Aorta (tissue), 5 donors: Measurements from ENCODE around the gene TSPAN14. TPM values are rescaled to one million over a fixed set of nuclear protein-coding genes. Genes with fewer than 3 reads are reported as not detected.

Experiments
- ATAC-seq: fragments of 200-7000 bp; cut with Tn5 transposase; one replicate; pipeline ENCODE4 v1.9.1; 2022; ENCODE audit warnings: moderate library complexity; ENCODE audit not compliant: low FRiP score
- DNase-seq, 2 donors: peaks; one replicate each; pipeline ENCODE4 v3.0.0-alpha.2; 2020
- H3K27ac ChIP-seq, 2 donors: one replicate each; pipeline ENCODE4 v1.5.1; 2013; ENCODE audit warnings: low read length in 2 of 2, mild to moderate bottlenecking in 2 of 2, moderate library complexity in 2 of 2, control low read depth in 1 of 2, inconsistent platforms in 1 of 2, low read depth in 1 of 2
- H3K27me3 ChIP-seq, 2 donors: one replicate each; pipeline ENCODE4 v1.6.1; 2013; ENCODE audit warnings: control low read depth in 1 of 2, low read length in 1 of 2, mild to moderate bottlenecking in 1 of 2, moderate library complexity in 1 of 2; ENCODE audit not compliant: insufficient read depth in 2 of 2, control insufficient read depth in 1 of 2
- H3K36me3 ChIP-seq, 2 donors: one replicate each; pipeline ENCODE4 v1.6.1; 2013; ENCODE audit warnings: control low read depth in 1 of 2, low read length in 1 of 2, mild to moderate bottlenecking in 1 of 2; ENCODE audit not compliant: insufficient read depth in 2 of 2, control insufficient read depth in 1 of 2
- H3K4me1 ChIP-seq, 2 donors: one replicate each; pipeline ENCODE4 v1.6.1; 2013; ENCODE audit warnings: low read length in 2 of 2, control low read depth in 1 of 2, mild to moderate bottlenecking in 1 of 2, moderate library complexity in 1 of 2; ENCODE audit not compliant: insufficient read depth in 2 of 2, control insufficient read depth in 1 of 2
- H3K4me3 ChIP-seq, 2 donors: one replicate each; pipeline ENCODE4 v1.5.1; 2013; ENCODE audit warnings: low read length in 2 of 2, control low read depth in 1 of 2, mild to moderate bottlenecking in 1 of 2
- H3K9me3 ChIP-seq: one replicate; pipeline ENCODE4 v1.6.1; 2013; ENCODE audit warnings: mild to moderate bottlenecking, low read length; ENCODE audit not compliant: control insufficient read depth
- WGBS, 2 donors: extraction: QIAGEN DNeasy Blood & Tissue Kit; methylation state at CpG; one replicate each; pipeline ENCODE4 v1.1.7; 2013; 5-methylcytosine and 5-hydroxymethylcytosine counted together
- intact Hi-C, 2 donors: fragments of 100-400 bp; cut with DNase I; formaldehyde crosslinking; loops; one replicate each; pipeline versions ENCODE4 v1.14.2 to v1.15.0; 2022
- polyA plus RNA-seq, 2 donors: library from polyadenylated mRNA; stranded (reverse); fragments of 200-250 nt; gene quantifications; one replicate each; pipeline ENCODE4 v1.2.3, GENCODE V29; 2013
- total RNA-seq, 2 donors: library from RNA; stranded (reverse); fragmentation: NEBNext Ultra II Directional; extraction: Animal tissue kit (Norgen Biotek cat#: 25700); gene quantifications; one replicate each; pipeline ENCODE4 v1.2.1, GENCODE V29; 2021
- donor health status: healthy with polysubstance abuse.
- donor health status: Bipolar disorder and iron deficiency.
- donor health status: DM: no; HTN: no; CAD: no.
- donor health status: DM: no; HTN: no; CAD: no.
- donor health status: DM: yes; HTN: yes; CAD: no.

Gene TSPAN14
- total and polyA plus RNA-seq, 4 donors = 12.3 to 61.5 (median 36.7) TPM

- H3K36me3 ChIP-seq = no peaks in the 10 kb centered on the region
- 93 to 95% methylated on average over 5 of the region's 5 CpGs for WGBS, 2 donors
- H3K4me3 ChIP-seq = no peak overlapping the region
- no peaks in the 10 kb centered on the region for H3K4me1 ChIP-seq
- no peaks in the 10 kb centered on the region for H3K9me3 ChIP-seq
- no peak overlapping the region for H3K27ac ChIP-seq
- no peak for ATAC-seq
- no peaks in the 10 kb centered on the region for H3K27me3 ChIP-seq
- no peak for DNase-seq
- intact Hi-C loops = no loop called here
Observed at GRCh38 chr10:80410578-80411145, 43.4 kb upstream of the TSPAN14 start.

- WGBS, 2 donors = 55 to 59% methylated on average over 2 of the region's 2 CpGs
- no peak overlapping the region for H3K27ac ChIP-seq
- no peaks in the 10 kb centered on the region for H3K27me3 ChIP-seq
- intact Hi-C loops = no loop called here
- DNase-seq = no peak
- H3K4me1 ChIP-seq = no peaks in the 10 kb centered on the region
- no peak for ATAC-seq
- no peak overlapping the region for H3K4me3 ChIP-seq
- H3K9me3 ChIP-seq = no peaks in the 10 kb centered on the region
- no peaks in the 10 kb centered on the region for H3K36me3 ChIP-seq
Observed at GRCh38 chr10:80411267-80411668, 42.8 kb upstream of the TSPAN14 start.

DNA sequence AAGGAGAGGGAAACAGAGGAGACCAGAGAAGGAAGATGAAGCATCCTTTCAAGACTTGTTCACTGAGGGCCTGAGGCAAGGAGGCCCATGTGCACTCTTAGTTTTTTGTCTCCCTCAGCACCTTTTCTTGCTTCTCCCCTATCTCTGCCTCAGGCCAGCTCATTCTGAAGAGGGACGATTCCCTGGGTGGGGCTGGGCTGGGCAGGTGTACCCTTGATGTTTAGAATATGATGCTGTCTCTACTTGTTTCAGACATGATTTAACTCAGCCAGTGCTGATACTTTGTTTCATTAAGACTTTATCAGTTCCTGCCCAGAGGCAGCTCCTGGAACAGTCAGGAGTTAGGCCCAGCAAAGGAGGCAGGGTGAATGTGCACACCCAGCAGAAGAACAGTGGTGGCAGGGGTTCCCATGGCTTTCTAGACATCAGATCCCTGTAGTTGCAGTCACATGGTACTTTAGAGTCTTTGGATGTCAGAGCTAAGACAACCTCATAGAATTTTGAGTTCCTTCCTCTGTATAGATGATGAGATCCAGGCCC, 42.4 kb upstream of the TSPAN14 start:
- 97 to 100% methylated on average over 1 of the region's 1 CpG for WGBS, 2 donors
- DNase-seq (no peak), ATAC-seq (no peak)
- H3K4me1 ChIP-seq = no peaks in the 10 kb centered on the region
- no peaks in the 10 kb centered on the region for H3K27me3 ChIP-seq
- intact Hi-C loops = no loop called here
- no peak overlapping the region for H3K4me3 ChIP-seq
- H3K27ac ChIP-seq = no peak overlapping the region
- no peaks in the 10 kb centered on the region for H3K9me3 ChIP-seq
- H3K36me3 ChIP-seq = no peaks in the 10 kb centered on the region

- H3K27me3 ChIP-seq = no peaks in the 10 kb centered on the region
- no peaks in the 10 kb centered on the region for H3K36me3 ChIP-seq
- no peak for ATAC-seq
- H3K9me3 ChIP-seq = no peaks in the 10 kb centered on the region
- H3K4me3 ChIP-seq = no peak overlapping the region
- WGBS, 2 donors = 88 to 91% methylated on average over 5 of the region's 5 CpGs
- no peak for DNase-seq
- H3K4me1 ChIP-seq = no peaks in the 10 kb centered on the region
- intact Hi-C loops = no loop called here
- no peak overlapping the region for H3K27ac ChIP-seq
Observed at GRCh38 chr10:80412486-80412885, 41.6 kb upstream of the TSPAN14 start.

- intact Hi-C loops = no loop called here
- no peak overlapping the region for H3K4me3 ChIP-seq
Observed at GRCh38 chr10:80413271-80413996, 40.7 kb upstream of the TSPAN14 start.

GRCh38 chr10:80414142-80414895, 39.8 kb upstream of the TSPAN14 start:
- DNase-seq = no peak
- no peak for ATAC-seq
- H3K36me3 ChIP-seq = no peaks in the 10 kb centered on the region
- no peak overlapping the region for H3K4me3 ChIP-seq
- 85 to 93% methylated on average over 7 of the region's 7 CpGs for WGBS, 2 donors
- H3K9me3 ChIP-seq = no peaks in the 10 kb centered on the region
- intact Hi-C loops = no loop called here
- no peaks in the 10 kb centered on the region for H3K27me3 ChIP-seq
- no peaks in the 10 kb centered on the region for H3K4me1 ChIP-seq
- H3K27ac ChIP-seq = no peak overlapping the region

More at GRCh38 chr10:80413271-80413996, 40.7 kb upstream of the TSPAN14 start:
- no peak overlapping the region for H3K27ac ChIP-seq
- no peaks in the 10 kb centered on the region for H3K4me1 ChIP-seq
- no peaks in the 10 kb centered on the region for H3K9me3 ChIP-seq
- 58 to 67% methylated on average over 12 of the region's 12 CpGs for WGBS, 2 donors
- DNase-seq (no peak), ATAC-seq (no peak)
- no peaks in the 10 kb centered on the region for H3K36me3 ChIP-seq
- H3K27me3 ChIP-seq = no peaks in the 10 kb centered on the region

DNA sequence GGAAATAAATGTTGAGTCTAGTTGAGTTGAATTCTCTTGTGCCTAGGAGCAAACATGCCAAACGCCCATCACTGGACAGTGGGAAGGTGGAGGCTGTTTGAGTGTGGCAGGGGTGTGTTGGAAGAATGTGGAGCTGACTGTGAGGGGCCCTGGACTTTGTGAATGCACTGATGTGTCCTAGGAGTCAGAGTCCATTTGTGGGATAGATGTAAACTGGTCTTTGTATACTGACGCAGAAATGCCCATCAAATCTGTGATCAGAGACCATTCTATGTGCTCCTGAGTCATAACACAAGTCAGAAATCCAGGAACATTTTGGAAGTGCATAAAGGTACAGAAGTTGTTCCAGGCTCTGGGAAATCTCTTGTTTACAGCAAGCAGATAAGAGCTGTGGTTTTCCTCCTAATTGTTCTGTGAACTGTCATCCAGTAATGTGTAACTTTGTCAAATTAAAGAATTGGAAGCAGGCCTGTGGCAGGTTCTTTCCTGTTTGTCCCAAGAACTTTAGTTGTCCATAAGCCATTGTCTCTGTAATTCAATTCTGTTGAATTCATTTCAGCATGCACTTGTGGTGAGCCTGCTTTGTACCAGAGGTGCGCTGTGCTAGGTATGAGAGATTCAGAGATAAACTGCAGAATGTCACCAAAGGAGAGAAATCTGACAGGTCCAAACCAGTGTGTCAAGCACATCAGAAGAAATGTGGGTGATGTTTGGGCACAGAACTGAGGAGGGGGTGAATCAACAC, 38.2 kb upstream of the TSPAN14 start:
- DNase-seq (no peak), ATAC-seq (no peak)
- Histone ChIP-seq H3K4me3 (no peak overlapping the region), H3K4me1 (no peaks in the 10 kb centered on the region), H3K27me3 (no peaks in the 10 kb centered on the region), H3K36me3 (no peaks in the 10 kb centered on the region), H3K9me3 (no peaks in the 10 kb centered on the region), H3K27ac (no peak overlapping the region)
- 88 to 90% methylated on average over 3 of the region's 3 CpGs for WGBS, 2 donors
- intact Hi-C loops = no loop called here

- Histone ChIP-seq H3K36me3 (no peaks in the 10 kb centered on the region), H3K27me3 (no peaks in the 10 kb centered on the region), H3K27ac (no peak overlapping the region), H3K4me3 (no peak overlapping the region), H3K9me3 (no peaks in the 10 kb centered on the region), H3K4me1 (no peaks in the 10 kb centered on the region)
- WGBS, 2 donors = 31 to 40% methylated on average over 15 of the region's 15 CpGs
- DNase-seq = no peak
- peak; percentile 72 for ATAC-seq
- intact Hi-C loops = no loop called here
Observed at GRCh38 chr10:80416479-80417098, 37.5 kb upstream of the TSPAN14 start.
